Keratinocyte (primary cell): Measurements from ENCODE around the gene SMCO4. TPM values are rescaled to one million over a fixed set of nuclear protein-coding genes. Genes with fewer than 3 reads are reported as not detected.

Experiments used
- DNase-seq: peaks from one replicate; pipeline ENCODE4 v3.0.0-alpha.2; 2011; ENCODE audit warnings: low read depth, missing footprints, low spot score
- FAIRE-seq: peaks from 2 replicates; lab custom pipeline; 2011; peaks lifted over from hg19 to GRCh38; lab: Jason Lieb, UNC
- H2AFZ ChIP-seq: 2 replicates; pipeline ENCODE4 v1.6.0; 2012; ENCODE audit warnings: low read length, control low read depth, inconsistent platforms; ENCODE audit not compliant: control insufficient read depth
- H3K27ac ChIP-seq: 2 replicates; pipeline ENCODE4 v1.5.1; 2011; ENCODE audit warnings: low read length; ENCODE audit not compliant: control insufficient read depth, insufficient read depth
- H3K27me3 ChIP-seq: 3 replicates; pipeline ENCODE4 v1.6.0; 2011; ENCODE audit warnings: low read length; ENCODE audit not compliant: control insufficient read depth, insufficient read depth; ENCODE audit errors: extremely low read depth
- H3K36me3 ChIP-seq, 2 experiments: 2 replicates in 1 of 2; 3 replicates in 1 of 2; pipeline ENCODE4 v1.5.1; 2011; ENCODE audit warnings: low read length in 2 of 2, mild to moderate bottlenecking in 1 of 2; ENCODE audit not compliant: control insufficient read depth in 2 of 2, insufficient read depth in 2 of 2; ENCODE audit errors: extremely low read depth in 1 of 2
- H3K4me1 ChIP-seq: 3 replicates; pipeline ENCODE4 v1.5.1; 2011; ENCODE audit warnings: low read length; ENCODE audit not compliant: control insufficient read depth, insufficient read depth; ENCODE audit errors: extremely low read depth
- H3K4me2 ChIP-seq: 3 replicates; pipeline ENCODE4 v1.6.0; 2011; ENCODE audit warnings: low read depth, low read length; ENCODE audit not compliant: control insufficient read depth, insufficient read depth; ENCODE audit errors: extremely low read depth
- H3K4me3 ChIP-seq, 3 experiments: fragments of 200-600 bp in 1 of 3; sonication (generic) in 1 of 3; 2 replicates in 2 of 3; 3 replicates in 1 of 3; pipeline ENCODE4 v1.5.1; 2011 to 2016; ENCODE audit warnings: low read length in 3 of 3, mild to moderate bottlenecking in 3 of 3, control low read depth in 2 of 3, inconsistent platforms in 1 of 3, low read depth in 1 of 3, mixed read lengths in 1 of 3, mixed run types in 1 of 3, moderate library complexity in 1 of 3; ENCODE audit not compliant: control insufficient read depth in 2 of 3, insufficient read depth in 2 of 3; ENCODE audit errors: extremely low read depth in 1 of 3
- H3K79me2 ChIP-seq: 2 replicates; pipeline ENCODE4 v1.6.0; 2012; ENCODE audit warnings: low read length; ENCODE audit not compliant: control insufficient read depth, insufficient read depth
- H3K9ac ChIP-seq: 3 replicates; pipeline ENCODE4 v1.6.0; 2011; ENCODE audit warnings: low read length; ENCODE audit not compliant: control insufficient read depth, insufficient read depth; ENCODE audit errors: extremely low read depth
- H3K9me1 ChIP-seq: 3 replicates; pipeline ENCODE4 v1.6.0; 2011; ENCODE audit warnings: low read length; ENCODE audit not compliant: control insufficient read depth, insufficient read depth; ENCODE audit errors: extremely low read depth
- H3K9me3 ChIP-seq: 2 replicates; pipeline ENCODE4 v1.5.1; 2012; ENCODE audit warnings: low read depth, low read length; ENCODE audit not compliant: control insufficient read depth
- H4K20me1 ChIP-seq: 3 replicates; pipeline ENCODE4 v1.6.0; 2011; ENCODE audit warnings: low read length; ENCODE audit not compliant: control insufficient read depth, insufficient read depth; ENCODE audit errors: extremely low read depth
- EZH2 ChIP-seq: IDR thresholded peaks from one replicate; pipeline ENCODE4 v1.6.1; 2012; ENCODE audit warnings: inconsistent platforms, mild to moderate bottlenecking, low read length, moderate library complexity
- dilution Hi-C: fragments of 300-500 bp; cut with MboI; formaldehyde crosslinking; loops from one replicate; pipeline ENCODE4 v1.7.0; 2020; ENCODE audit warnings: low sequenced_read_pairs; ENCODE audit not compliant: extremely low pct_ligation_motif_present
- polyA plus RNA-seq, 5 experiments: library from polyadenylated mRNA; depleted of rRNA in 3 of 5; stranded (reverse) in 3 of 5; stranded (forward) in 1 of 5; unstranded in 1 of 5; fragments of >200 nt; gene quantifications; 1 replicate in 1 of 5; 2 replicates in 3 of 5; 3 replicates in 1 of 5; pipeline versions ENCODE4 v1.2.1 to v1.2.3, GENCODE V29; 2011 to 2012; ENCODE audit warnings: missing spikeins in 2 of 5, low read depth in 1 of 5, low replicate concordance in 1 of 5
- TF ChIP-seq, protein P1 (sequence below), 3 experiments: IDR thresholded peaks in 1 of 3; conservative IDR thresholded peaks in 1 of 3; optimal IDR thresholded peaks in 1 of 3; 2 replicates in 2 of 3; 3 replicates in 1 of 3; pipeline versions ENCODE3 to v1.5.1; 2011; ENCODE audit warnings: low read length in 3 of 3, mild to moderate bottlenecking in 3 of 3, moderate library complexity in 2 of 3, control low read depth in 1 of 3, inconsistent platforms in 1 of 3; ENCODE audit not compliant: insufficient read depth in 2 of 3; ENCODE audit errors: extremely low read depth in 1 of 3

SMCO4 gene
- polyA plus RNA-seq, 1 donor (not counting 4 experiments of a cell fraction or from before 2014, with no cell fraction given) = 1.5 TPM

GRCh38 chr11:93540337-93540736 is 2.9 kb downstream of the SMCO4 start:
- no peak overlapping the region for H2AFZ ChIP-seq
- TF ChIP-seq, protein P1, sequence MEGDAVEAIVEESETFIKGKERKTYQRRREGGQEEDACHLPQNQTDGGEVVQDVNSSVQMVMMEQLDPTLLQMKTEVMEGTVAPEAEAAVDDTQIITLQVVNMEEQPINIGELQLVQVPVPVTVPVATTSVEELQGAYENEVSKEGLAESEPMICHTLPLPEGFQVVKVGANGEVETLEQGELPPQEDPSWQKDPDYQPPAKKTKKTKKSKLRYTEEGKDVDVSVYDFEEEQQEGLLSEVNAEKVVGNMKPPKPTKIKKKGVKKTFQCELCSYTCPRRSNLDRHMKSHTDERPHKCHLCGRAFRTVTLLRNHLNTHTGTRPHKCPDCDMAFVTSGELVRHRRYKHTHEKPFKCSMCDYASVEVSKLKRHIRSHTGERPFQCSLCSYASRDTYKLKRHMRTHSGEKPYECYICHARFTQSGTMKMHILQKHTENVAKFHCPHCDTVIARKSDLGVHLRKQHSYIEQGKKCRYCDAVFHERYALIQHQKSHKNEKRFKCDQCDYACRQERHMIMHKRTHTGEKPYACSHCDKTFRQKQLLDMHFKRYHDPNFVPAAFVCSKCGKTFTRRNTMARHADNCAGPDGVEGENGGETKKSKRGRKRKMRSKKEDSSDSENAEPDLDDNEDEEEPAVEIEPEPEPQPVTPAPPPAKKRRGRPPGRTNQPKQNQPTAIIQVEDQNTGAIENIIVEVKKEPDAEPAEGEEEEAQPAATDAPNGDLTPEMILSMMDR (optimal IDR thresholded peaks at IDR 0.05 in 1 of 3, IDR thresholded peaks at IDR 0.05 in 1 of 3, conservative IDR thresholded peaks at IDR 0.05 in 1 of 3; ENCODE audit: extremely low read depth in 1 of 3, insufficient read depth in 2 of 3, low read length in 3 of 3) = no peak
- TF ChIP-seq EZH2 = no peak
- no peaks in the 10 kb centered on the region for H3K36me3 ChIP-seq
- no peaks in the 10 kb centered on the region for H3K9me3 ChIP-seq
- FAIRE-seq (no peak), DNase-seq (no peak)
- dilution Hi-C loops = no loop called here
- no peak overlapping the region for H3K9ac ChIP-seq
- H3K27ac ChIP-seq = no peak overlapping the region
- H3K4me2 ChIP-seq = no peak overlapping the region
- H3K4me1 ChIP-seq = peaks cover 17% of the 10 kb centered on the region
- no peak overlapping the region for H3K4me3 ChIP-seq
- H3K27me3 ChIP-seq = peaks cover 3% of the 10 kb centered on the region
- H4K20me1 ChIP-seq = no peaks in the 10 kb centered on the region
- H3K9me1 ChIP-seq = no peaks in the 10 kb centered on the region
- H3K79me2 ChIP-seq = no peaks in the 10 kb centered on the region

GRCh38 chr11:93537767-93538261 is 5.4 kb downstream of the SMCO4 start:
- Histone ChIP-seq H3K9me1 (no peaks in the 10 kb centered on the region), H3K79me2 (no peaks in the 10 kb centered on the region), H3K4me3 (no peak overlapping the region), H3K27ac (no peak overlapping the region), H3K9me3 (no peaks in the 10 kb centered on the region), H2AFZ (peak overlapping the region; percentile 62), H3K9ac (no peak overlapping the region), H3K27me3 (peaks cover 3% of the 10 kb centered on the region), H3K4me2 (peak overlapping the region; percentile 55), H4K20me1 (no peaks in the 10 kb centered on the region), H3K4me1 (peaks cover 12% of the 10 kb centered on the region), H3K36me3 (no peaks in the 10 kb centered on the region)
- DNase-seq (no peak), FAIRE-seq (peak; percentile 70)
- dilution Hi-C loops = no loop called here
- TF ChIP-seq, protein P1 (optimal IDR thresholded peaks at IDR 0.05 in 1 of 3, IDR thresholded peaks at IDR 0.05 in 1 of 3, conservative IDR thresholded peaks at IDR 0.05 in 1 of 3; ENCODE audit: extremely low read depth in 1 of 3, insufficient read depth in 2 of 3, low read length in 3 of 3) = no peak
- TF ChIP-seq EZH2 = no peak
